Endometrium (tissue), 2 donors: ENCODE results near the gene SLC9A8.

Experiments
- FAIRE-seq: peaks from 2 replicates; lab custom pipeline; 2012; peaks lifted over from hg19 to GRCh38; lab: Jason Lieb, UNC
- donor health status: control.
- donor health status: control.

The SLC9A8 gene

GRCh38 chr20:49915380-49916145 is 102.9 kb downstream of the SLC9A8 start, which contains the start of gene SPATA2:
TSS of gene SPATA2 (minus strand) at chr20:49915529. CDS start at chr20:49908490, 7,039 bp downstream.
- no peak for FAIRE-seq

GRCh38 chr20:49916146-49917002 is 103.7 kb downstream of the SLC9A8 start:
- FAIRE-seq, result no peak

GRCh38 chr20:49918446-49918845 is 105.8 kb downstream of the SLC9A8 start:
- FAIRE-seq, result no peak

GRCh38 chr20:49919009-49919408 is 106.4 kb downstream of the SLC9A8 start:
- no peak for FAIRE-seq

- FAIRE-seq, result no peak
Measured at GRCh38 chr20:49919461-49919860, 106.8 kb downstream of the SLC9A8 start.

DNA sequence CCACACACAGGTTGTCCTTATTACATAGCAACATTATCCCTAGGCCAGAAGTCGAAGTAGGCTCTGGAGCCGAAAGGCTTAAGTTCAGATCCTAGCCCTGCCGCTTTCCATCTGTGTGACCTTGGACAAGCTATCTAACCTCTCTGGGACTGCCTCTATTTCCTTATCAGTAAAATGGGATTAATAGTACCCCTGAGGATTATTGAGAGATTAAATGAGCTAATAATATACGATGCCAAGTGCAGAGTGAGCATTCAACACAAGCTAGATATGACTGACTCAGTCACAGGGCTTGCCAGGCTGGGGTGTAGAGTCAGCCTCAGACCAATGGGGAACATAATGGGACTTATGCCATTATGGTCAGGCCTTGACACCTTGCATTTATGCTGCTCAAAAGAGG is 111.6 kb downstream of the SLC9A8 start:
- no peak for FAIRE-seq

DNA sequence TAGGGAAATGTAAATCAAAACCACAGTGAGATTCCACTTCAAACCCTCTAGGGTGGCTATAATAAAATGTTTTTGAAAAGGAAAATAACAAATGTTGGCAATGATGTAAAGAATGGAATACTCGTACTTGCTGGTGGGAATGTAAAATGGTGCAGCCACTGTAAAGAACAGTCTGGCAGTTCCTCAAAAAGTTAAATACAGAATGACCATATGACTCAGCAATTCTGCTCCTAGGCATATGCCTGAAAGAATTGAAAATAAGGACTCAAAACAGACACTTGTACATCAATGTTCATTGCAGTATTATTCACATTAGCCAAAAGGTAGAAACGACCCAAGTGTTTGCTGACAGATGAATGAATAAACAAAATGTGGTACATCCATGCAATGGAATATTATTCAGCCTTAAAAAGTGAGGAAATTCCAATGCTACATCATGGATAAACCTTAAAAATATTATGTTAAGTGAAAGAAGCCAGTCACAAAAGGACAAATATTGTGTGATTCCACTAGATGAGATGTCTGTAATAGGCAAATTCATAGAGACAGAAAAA is 113.3 kb downstream of the SLC9A8 start:
- FAIRE-seq, result no peak

GRCh38 chr20:49928411-49929141 is 115.9 kb downstream of the SLC9A8 start:
- FAIRE-seq, result peak; percentile 18

DNA sequence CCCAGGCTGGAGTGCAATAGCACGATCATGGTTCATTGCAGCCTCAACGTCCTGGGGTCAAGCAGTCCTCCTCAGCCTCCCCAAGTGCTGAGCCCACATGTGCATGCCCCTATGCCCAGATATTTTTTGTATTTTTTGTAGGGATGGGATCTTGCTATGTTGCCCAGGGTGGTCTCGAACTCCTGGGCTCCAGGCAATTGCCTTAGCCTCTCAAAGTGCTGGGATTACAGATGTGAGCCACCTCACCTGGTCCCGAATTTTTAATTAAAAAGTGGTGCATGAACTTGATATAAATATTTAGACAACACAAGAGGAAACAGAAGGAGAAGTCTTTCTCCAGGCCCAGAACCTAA is 116.5 kb downstream of the SLC9A8 start:
- FAIRE-seq, result no peak

DNA sequence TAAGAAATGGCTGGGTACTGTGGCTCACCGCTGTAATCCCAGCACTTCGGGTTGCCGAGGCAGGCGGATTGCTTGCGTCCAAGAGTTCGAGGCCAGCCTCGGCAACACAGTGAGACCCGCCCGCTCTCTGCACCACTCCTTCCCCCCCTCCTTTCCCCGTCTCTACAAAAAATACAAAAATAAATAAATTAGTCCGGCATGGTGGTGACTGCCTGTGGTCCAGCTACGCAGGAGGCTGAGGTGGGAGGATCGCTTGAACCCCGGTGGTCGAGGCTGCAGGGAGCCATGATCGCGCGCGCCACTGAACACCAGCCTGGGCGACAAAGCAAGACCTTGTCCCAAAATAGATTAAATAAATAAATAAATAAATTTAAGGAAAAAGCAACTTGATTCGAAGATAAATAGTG is 123.1 kb downstream of the SLC9A8 start:
- no peak for FAIRE-seq

GRCh38 chr20:49936153-49937026 is 123.8 kb downstream of the SLC9A8 start, which contains the start of gene RNF114:
TSS of gene RNF114 (plus strand) at chr20:49936397. CDS start at chr20:49936413, 16 bp downstream.
- FAIRE-seq, result no peak

DNA sequence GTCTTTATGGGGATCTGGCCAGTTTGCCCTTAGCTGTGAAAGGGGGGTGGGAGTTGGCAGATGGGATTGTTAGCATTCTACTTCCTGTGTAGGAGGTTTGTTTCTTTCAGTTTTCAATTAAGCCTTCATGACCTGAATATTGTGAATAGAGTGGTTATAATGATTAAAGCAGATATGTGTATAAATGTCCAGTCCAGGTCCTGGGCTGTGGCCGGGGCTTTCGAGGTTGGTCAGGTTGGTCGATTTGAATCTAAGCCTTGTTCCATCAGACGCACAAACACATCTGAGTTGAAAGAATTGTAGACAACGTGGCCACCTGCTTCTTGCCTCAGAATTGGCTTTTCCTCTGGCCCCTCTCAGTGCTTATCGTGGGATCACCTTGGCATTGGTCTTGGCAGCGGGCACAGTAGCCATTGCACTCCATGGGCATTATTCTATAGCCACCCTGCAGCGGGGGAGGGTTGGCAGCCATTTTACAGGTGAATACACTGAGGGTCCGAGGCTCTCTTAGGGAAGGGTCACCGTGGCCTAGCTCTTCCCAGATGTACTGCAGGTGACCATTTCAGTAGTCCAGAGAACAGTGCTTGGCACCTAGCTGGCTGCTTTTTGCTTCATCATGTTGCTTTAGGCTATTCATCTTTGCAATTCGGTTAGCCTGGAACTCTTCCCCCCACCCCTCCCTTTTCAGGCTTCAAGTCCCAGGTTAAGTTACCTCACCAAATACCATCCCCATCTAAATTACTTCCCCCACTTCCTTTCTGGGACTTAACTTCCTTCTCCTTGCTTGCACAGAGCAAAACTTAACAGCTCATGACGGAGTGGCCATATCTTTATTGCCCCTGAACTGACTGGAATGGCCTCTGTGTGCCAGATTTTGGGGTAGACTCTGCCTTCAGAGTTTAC is 124.7 kb downstream of the SLC9A8 start:
- no peak for FAIRE-seq

GRCh38 chr20:49938173-49939163 is 125.8 kb downstream of the SLC9A8 start:
- FAIRE-seq, result no peak

DNA sequence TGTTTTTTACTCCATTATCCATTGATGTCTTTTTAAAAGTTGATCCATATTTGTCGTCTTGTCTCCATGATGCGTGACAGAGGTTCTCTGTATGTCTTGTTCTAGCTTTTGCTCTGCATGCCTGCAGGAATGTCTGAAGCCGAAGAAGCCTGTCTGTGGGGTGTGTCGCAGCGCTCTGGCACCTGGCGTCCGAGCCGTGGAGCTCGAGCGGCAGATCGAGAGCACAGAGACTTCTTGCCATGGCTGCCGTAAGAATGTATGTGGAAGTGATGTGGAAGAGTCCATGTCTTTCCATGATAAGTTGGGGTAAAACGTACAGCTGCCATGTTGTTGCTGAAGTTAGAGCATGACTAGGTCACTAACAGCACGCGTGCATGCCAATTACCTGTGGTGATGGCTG is 128.8 kb downstream of the SLC9A8 start:
- no peak for FAIRE-seq
